Glomerular visceral epithelial cell (primary cell): ENCODE results near the gene TOPAZ1.

Experiments
- DNase-seq: peaks from one replicate; pipeline ENCODE4 v3.0.0-alpha.2; 2016; ENCODE audit errors: extremely low spot score

TOPAZ1 gene

GRCh38 chr3:44241706-44242105 is at the start of gene TOPAZ1:
Gene TOPAZ1, plus strand, starts transcription at chr3:44241886. Its CDS starts 168 bp downstream, at chr3:44242054.
- DNase-seq = no peak

GRCh38 chr3:44198284-44199269 is 43.1 kb upstream of the TOPAZ1 start:
- DNase-seq = peak; percentile 66

DNA sequence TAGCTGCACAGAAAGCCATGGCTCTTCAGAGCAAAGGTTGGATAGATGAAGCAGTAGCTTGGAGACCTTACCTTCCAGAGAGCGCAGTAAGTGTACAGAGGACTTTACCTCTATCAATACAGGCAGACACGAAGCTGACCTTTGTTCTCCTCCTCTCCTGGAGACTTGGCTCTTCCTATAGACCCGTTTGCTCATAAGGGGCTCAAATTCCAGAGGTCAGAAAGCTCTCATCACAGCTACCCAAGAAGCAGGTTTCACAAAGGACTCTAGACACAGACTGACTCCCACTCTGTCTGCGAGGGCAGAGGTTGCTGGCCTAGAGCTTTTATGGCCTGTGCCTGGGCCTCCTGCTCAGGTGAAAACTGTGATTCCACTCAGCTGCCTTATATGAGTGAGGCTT is 35.4 kb upstream of the TOPAZ1 start:
- DNase-seq = no peak

DNA sequence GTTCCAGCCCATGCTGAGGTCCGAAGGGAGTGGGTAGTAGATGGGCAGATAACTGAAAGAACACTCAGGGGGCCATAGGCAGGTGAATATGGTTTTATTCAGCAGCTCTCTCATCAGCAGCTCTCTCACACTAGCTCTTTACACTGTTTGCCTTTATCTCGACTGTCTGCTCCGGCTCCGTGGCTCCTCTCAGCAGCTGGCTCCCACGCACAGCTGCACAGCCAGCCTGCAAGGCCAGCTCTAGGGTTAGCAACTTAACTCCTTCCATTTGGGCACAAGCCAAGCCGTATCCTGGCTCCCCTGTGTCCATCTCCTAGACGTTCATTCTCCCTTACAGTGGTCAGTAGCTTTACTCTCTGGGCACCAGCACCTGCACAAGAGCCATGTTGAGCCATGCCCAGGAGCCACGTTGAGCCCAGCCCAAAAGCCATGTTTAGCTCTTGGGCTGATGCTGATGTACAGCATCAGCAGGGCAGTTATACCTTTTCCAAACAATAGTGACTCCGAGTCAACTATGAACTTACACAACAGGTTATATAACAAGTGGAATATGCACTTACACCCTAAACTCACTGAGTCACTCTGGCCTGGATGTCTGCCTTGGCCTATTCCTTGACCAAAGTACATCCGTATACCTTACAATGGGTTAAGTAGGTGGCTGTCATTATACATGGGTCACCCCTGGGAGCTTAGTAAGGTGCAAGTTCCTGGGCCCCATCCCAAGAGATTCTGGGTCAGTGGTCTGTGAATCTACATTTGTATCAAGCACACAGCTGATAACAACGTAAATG is 34.6 kb upstream of the TOPAZ1 start:
- DNase-seq = no peak

DNA sequence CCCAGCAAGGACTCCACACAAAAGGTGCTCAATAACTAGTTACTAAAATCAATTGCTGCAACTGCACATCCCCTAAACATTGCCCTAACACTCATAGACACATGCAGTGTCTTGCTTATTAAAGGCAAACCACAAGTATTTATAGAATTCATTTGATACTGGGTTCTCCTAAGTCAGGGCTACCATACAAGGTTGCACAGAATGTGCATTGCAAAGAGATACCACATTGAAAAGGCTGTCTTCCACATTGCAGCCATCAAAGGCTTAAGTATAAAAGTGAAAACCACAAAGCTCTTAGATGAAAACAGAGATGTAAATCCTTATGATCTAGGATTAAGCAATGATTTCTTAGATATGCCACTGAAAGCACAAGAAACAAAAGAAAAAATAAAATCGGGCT is 33.6 kb upstream of the TOPAZ1 start:
- DNase-seq = peak; percentile 5

GRCh38 chr3:44208568-44208967 is 33.1 kb upstream of the TOPAZ1 start:
- DNase-seq = no peak

DNA sequence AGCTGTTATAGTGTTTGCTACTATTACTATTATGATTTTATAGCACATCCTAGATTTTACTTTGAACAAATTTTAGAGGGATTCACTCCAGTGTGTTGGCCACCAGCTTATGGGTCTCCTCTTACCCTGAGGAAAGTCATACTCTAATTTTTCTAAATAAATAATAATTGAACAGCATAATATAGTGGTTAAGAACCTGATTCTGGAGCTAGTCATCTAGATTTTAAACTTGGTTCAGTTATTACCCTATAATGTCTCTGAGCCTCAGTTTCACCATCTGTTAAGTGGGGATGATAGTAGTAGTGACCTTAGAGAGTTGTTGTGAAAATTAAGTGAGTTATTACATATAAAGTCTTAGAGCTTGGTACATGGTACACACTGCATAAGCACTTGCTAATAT is 30.7 kb upstream of the TOPAZ1 start:
- no peak for DNase-seq

DNA sequence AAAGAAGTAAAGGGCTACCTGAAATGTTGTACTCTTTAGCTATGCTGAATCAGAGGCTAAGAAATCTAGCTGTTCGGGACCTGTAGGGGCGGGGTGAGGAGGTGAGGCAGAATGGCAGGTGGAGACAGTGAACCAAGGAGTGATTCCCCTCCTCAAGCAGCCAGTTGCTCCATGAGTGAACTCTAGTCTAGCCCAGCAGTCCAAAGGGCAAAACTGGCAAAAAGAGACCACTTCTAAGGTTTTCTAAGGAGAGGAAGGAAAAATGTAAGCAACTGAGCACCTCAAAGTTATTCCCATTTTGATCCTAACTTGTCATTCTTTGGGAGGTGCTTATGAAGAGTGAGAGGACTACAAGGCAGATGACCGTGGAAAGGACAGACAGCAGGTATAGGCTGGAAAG is 19.3 kb upstream of the TOPAZ1 start:
- DNase-seq = no peak

GRCh38 chr3:44223299-44223698 is 18.4 kb upstream of the TOPAZ1 start:
- DNase-seq = no peak

GRCh38 chr3:44224131-44224530 is 17.6 kb upstream of the TOPAZ1 start:
- DNase-seq = no peak

DNA sequence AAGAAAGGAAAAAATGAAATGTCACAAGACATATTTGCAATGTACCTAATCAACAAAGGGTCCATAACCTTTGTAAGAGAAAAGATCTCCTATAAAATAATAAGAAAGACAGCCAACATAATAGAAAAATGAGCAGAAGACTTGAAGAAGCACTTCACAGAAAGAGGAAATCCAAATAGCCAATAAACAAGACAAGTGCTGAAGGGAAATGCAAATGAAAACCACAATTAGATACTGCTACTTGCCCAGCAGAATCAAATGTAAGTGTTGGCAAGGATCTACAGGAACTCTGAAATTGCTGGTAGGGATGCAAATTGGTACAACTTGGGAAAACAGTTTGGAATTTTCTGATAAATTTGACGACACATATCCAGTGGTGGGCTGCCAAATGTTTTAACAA is 15.1 kb upstream of the TOPAZ1 start:
- DNase-seq = no peak

DNA sequence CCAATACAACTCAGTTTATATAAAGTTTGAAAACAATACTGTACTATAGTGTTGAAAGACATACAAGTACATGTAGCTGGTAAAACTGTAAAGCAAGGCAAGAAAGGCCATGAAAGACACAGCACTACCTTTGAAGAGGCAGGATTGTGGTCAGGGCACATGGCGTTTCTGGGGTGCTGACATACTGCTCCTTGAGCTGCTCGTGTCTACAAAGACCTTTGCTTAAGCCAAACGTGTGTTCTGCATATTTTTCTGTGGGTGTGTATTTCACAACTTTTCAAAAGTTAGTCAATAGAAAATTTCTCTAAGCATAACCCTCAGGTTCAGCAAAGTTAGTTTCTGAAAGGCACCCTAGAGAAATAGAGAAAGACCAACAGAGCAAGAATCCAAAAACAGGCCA is 14.1 kb upstream of the TOPAZ1 start:
- no peak for DNase-seq

DNA sequence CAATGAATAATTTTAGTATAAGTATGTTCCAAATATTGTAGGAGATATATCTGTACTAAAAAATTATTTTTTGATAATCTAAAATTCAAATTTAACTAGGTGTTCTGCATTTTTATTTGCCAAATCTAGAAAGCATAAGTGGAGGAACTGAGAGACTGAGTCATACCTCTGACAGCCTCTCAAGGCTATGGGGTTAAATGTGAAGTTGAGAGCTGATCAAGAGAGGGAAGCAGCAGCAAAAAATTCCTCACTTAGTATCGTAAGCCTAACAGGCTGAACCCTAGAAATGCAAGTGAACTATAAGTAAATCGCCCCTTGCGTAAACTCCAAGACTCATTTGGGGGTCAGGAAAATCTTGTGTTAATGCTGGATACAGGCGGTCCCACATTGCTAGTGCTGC is 12.8 kb upstream of the TOPAZ1 start:
- no peak for DNase-seq

DNA sequence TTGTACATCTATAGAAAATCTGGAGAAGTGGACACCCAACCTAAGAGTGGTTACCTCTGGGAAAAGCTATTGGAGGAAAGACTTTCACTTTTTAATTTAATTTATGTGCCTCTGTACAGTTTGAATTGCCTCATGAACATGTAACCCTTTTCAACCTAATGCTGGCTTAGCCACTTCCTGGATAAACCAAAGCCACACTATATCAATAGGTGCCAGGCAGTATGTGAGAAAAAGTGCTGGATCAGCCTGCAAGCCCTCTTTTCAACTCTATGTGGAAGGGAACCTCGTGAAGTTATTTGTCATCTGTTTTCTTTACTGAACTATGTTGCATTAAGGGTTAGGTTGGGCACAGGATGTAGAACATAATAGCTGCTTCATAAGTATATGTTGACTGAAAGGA is 9.3 kb upstream of the TOPAZ1 start:
- DNase-seq = no peak

- DNase-seq = no peak
These were observed 6.9 kb upstream of the TOPAZ1 start for GRCh38 chr3:44234648-44235268.

GRCh38 chr3:44235604-44236484 is 5.8 kb upstream of the TOPAZ1 start:
- peak; percentile 85 for DNase-seq

DNA sequence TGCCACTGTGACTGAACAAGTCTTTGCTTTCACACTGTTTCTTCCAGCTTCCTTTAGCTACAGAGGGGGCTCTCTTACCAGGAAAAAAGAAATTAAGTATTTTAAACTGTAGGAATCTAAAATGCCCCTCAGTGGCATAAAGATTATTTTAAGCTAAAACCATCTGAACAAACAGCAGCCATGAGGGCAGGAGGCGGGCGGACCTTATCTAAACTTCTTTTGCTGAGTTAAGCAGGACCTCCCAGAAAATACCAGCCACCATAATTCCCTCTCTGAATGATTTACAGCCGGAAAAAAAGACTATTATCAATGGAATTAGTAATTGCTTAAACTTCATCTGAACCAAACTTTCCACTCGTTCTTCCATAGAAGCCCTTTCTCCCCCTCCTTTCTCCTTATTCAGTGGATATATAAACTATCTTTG is 5.2 kb upstream of the TOPAZ1 start:
- DNase-seq = no peak

DNA sequence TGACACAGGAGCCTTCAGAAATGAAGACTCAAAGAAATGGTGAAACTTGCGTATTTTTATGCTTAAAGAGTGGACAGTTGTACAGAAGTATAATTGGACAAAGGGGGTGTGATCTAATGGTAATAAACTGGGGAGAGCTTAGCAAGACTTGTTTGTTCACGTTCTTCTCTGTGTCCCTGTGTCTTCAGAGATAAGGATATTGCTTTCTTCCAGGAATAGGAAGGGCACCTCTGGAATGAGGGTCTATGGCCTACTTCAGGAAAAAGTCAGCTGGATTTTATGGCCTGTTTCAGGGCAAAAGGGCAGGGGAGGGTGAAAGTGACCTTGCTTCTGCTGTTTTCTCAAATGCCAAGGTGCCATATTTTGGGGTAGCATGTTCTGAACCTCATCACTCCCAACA is 4.5 kb upstream of the TOPAZ1 start:
- DNase-seq = no peak

DNA sequence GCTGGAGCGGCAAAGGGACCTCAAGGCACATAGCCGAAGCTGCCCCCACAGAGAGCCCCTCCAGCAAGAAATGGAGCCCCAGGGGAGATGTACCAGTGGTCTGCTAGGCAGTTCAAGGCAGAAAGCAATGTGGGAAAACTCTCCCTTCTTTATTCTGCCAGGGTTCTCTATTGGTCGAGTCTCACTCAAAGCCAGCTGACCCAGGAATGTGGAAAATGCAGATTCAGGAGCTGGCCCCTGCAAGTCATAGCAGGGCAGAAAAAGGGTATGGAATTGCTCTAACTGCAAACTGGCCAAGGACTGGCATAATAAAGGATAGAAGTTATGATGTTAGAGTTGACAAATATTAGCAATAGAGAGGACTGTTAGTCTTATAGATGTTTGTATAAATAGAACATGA is 4.0 kb upstream of the TOPAZ1 start:
- DNase-seq = no peak

- DNase-seq = no peak
These were observed 2.8 kb upstream of the TOPAZ1 start for GRCh38 chr3:44238889-44239288.

GRCh38 chr3:44240061-44240460 is 1.6 kb upstream of the TOPAZ1 start:
- DNase-seq = no peak
